GM18951 (cell line): ENCODE measurements around the gene CACNA2D2.

ENCODE experiments used
- POLR2A ChIP-seq: IDR thresholded peaks from 4 replicates; pipeline ENCODE4 v1.6.1; 2011; ENCODE audit warnings: mild to moderate bottlenecking; ENCODE audit not compliant: insufficient read length, insufficient read depth; ENCODE audit errors: extremely low read depth
- in situ Hi-C: fragments of 300-500 bp; cut with MboI; formaldehyde crosslinking; loops from one replicate; pipeline ENCODE4 v1.12.0; 2022; ENCODE audit warnings: low sequenced_read_pairs, mixed read lengths, inconsistent platforms; ENCODE audit not compliant: unreplicated experiment

CACNA2D2 gene

DNA sequence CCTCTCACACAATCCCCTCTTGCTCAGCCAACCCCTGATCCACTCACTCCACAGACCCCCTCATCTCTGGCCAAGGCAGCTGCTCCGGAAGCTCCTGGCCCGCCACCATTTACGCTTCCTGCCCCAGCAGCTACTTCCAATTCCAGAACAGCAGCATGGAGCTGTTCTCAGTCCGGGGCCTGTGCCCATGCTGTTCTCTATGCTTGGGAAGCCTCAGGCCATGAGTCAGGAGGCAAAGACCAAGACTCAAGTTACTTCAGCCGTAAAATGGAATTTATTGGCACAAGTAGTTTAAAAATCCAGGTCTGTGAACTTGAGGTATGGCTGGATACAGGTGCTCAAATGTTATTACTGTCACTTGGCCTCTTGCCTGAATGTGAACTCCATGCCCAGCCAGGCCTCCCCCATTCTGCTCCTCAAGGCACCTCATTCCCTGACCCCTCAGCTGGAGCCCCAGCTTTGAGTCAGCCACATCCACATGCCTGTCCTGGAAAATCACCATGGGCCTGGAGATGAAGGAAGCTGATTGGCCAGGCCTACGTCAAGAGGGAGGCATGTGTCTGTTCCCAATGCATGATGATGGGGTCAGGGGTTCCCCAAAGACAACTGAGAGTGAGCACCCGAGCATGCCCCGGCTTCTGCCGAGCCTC lies 31.4 kb upstream of the CACNA2D2 start:
- no peak for TF ChIP-seq POLR2A
- in situ Hi-C loops: no loop called here

DNA sequence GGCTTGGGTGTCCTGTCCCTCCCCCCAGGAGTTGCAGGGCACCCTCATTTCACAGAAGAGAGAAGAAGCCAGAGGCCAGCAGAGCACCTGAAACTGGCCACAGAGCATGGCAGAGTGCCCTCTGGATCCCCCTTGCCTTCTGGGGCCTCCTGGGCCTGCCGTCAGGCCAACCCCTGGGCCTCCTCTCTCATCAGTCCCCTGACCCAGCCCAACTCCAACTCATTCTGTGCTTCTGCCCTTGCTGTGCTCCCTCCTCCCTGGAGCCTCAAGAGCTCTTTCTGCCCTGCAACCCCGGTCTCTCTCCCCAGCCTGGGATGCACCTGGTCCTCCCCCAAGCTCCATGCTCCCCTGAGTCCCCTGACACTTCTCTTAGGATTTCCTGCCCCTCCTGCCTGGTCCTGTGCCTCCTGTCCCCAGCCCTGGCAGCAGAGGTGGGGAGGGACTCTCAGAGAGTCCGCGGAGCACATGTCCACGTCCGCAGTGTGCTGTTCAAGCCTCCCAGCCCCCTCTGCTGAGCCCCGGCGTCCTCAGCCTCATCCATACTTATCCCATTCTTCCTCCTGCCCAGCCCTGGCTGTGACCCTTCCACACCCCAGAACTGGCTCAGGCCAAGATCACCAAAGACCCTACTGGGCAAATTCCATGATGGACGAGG lies 30.5 kb upstream of the CACNA2D2 start:
- TF ChIP-seq POLR2A: no peak
- in situ Hi-C loops: no loop called here

DNA sequence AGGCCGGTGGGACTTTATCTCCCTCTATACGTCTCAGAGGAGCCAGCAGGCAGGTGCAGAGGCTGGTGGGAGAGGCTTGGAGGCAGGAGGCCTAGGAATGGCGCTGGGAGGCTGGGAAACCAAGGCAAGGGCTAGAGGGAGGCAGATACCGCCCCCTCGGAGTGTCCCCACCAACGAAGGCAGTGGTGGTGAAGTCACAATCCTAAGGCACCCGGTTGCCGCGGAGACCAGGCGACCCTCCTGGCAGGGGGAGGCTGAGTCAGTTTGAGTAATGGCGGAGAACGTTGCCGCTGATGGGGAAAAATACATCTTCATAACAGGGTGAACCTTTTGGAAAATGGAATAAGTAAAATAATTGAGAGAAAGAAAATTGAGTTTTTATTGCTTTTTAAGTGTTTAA lies 29.9 kb upstream of the CACNA2D2 start:
- TF ChIP-seq POLR2A: no peak

DNA sequence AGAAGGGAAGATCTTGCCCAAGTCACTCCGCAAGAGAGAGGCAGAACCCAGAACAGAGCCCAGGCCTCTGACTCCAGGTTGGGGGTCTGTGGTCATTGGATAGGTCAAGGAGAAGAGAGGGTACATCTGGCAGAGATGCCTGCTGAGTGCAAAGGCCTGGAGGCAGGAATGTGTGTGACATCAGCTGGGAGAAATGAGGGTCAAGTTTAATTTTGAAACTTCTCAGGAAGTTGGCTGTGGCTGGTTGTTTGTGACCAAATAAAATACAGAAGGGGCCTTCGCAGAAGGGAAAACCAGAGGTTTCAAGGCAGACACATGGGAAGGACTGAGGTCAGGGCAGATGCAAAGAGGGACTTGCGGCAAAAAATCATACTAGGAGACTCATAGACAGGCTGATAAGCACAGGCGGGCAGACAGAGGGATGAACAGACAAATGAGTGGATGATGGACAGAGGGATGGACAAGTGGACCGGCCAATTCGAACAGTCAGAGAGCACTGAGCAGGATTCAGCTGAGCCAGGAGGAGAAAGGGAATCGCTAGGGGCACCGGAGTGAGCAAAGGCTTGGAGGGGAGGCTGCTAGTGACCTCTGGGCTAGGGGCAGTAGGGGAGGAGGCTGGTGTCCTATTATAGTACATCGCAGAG lies 28.8 kb upstream of the CACNA2D2 start:
- TF ChIP-seq POLR2A: no peak
- in situ Hi-C loops: no loop called here

More for the DNA sequence above, 29.9 kb upstream of the CACNA2D2 start:
- in situ Hi-C loops: no loop called here

DNA sequence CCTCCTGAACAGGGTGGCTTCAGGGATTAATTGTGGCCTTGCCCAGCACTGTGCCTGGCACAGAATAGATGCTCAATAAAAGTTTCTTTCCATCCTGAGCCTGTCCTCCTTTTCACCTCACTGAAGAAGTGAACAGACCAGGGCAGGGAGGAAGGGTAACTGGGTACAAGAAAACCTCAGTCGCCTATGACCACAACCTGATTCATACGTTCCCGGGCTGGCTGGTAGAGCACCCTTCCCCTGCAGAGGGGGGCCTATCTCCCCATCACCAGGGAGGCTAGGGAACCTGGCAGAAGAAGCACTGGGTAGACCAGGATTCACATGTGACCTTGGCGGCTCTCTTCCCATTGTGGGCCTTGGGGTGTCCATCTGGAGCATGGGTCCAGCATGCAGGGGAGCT lies 27.8 kb upstream of the CACNA2D2 start:
- in situ Hi-C loops: no loop called here

DNA sequence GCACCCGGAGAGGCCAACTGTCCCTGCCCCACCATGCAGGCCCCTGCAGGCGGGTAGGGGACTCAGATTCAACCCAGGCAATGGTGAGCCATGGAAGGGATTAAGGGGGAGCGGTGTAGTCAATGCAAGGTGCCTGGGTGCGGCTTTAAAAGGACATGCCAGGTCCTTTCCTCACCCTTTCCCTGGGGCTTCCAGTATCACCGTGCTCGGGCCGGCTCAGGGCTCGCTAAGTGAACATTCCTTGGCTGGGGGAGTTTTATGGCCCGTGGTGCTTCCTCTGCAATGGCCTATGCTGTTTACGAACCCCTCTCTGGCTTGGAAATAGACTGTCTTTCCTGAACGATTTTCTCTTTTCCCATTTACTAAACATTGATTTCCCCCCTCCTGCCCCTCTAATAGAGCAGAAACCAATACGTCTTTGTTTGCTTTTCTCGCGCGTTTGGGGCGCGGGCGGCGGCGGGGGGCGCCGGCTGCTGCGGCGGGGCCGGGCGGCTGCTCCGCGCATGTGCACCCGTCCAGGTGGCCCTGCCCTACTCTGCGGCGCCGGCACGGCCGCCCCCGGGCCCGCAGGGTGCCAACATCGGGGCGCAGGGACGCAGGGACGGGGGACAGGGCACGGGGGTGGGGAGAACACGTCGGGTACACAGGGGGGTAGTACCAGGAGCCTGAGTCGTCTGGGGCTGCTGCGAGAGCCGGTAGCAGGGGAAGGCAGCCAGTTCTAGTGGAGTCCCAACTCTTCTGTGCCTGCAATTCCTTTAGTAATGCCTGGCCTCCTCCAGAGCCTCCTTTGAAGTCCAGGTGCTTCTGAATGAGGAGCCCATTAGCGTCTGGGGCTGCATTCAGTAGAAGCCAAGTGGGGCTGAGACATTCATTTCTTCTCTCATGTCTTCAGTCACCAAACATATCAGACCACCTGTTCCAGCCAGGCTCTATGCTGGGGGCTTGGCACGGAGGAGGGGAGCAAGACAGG lies 26.9 kb upstream of the CACNA2D2 start:
- TF ChIP-seq POLR2A: no peak

More for the DNA sequence above, 27.8 kb upstream of the CACNA2D2 start:
- TF ChIP-seq POLR2A: no peak

DNA sequence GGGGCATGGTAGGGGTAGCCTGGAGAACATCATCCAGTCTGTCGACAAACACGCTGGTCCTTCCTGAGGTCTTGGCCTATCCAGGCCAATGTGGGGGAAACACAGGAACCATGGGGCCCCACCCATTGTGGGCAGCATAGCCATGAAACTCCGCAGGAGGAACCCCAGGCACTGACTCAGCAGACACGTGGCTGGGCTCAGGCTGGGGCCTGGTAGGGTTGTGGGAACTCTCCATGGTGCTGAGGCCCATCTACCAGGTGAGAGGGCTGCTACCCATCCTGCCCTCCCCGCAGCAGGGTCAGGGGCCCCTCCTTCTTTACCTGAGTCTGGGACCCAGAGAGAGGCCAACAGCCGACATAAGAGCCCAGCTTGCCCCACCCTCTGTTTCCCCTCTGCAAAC lies 22.6 kb upstream of the CACNA2D2 start:
- TF ChIP-seq POLR2A: no peak
- in situ Hi-C loops: no loop called here

More for the DNA sequence above, 26.9 kb upstream of the CACNA2D2 start:
- in situ Hi-C loops: no loop called here

DNA sequence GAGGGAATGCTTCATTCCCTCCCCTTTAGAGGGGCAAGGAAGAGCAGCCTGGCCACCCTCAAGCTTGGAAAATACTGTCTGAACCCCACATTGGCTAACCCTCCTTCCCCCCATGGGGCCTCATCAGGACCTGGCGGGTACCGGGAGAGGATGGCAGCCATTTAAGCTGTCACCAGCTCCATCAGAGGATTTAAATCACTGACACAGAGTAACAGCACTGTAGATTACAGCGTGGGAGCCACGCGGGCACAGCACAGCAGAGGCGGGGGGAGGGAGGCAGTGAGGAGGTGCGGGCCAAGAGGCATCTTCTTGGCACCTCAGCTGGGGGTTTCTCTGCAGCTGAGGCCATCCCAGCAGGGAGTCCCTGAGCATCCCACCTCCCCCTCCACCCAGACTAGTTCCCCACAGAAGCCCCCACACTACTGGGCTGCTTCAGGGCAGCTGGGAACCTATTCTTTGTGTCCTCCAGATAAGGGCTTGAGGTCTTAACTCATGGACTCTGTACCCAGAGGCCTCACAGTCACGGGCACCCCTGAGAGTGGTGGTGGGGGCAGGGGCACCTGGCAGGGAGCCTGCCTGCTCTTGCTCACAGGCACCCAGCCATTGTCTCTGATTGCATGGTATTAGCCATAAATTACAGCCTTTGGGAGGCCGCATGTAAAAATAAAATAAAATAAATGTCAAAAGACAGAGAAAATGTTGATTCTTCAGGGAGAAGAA lies 21.9 kb upstream of the CACNA2D2 start:
- TF ChIP-seq POLR2A: no peak
- in situ Hi-C loops: no loop called here

DNA sequence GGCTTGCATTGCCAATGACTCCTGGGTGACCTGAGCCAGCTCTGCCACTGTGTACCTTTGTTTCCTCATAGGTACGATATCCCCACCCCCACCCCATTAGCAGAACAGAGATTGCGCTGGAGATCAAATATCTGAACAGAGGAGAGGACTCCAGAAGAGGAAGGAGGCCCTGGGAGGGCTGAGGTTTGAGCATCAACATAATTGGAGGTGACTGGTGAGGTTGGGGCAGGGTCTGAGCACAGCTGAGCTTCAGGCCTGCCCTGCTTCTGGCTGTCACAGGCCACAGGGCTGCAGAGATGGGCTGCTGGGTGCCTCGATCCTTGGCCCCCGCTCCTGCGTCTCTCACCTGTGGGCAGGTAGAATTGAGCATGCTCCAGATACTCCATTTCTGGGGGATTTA lies 21.3 kb upstream of the CACNA2D2 start:
- in situ Hi-C loops: no loop called here

DNA sequence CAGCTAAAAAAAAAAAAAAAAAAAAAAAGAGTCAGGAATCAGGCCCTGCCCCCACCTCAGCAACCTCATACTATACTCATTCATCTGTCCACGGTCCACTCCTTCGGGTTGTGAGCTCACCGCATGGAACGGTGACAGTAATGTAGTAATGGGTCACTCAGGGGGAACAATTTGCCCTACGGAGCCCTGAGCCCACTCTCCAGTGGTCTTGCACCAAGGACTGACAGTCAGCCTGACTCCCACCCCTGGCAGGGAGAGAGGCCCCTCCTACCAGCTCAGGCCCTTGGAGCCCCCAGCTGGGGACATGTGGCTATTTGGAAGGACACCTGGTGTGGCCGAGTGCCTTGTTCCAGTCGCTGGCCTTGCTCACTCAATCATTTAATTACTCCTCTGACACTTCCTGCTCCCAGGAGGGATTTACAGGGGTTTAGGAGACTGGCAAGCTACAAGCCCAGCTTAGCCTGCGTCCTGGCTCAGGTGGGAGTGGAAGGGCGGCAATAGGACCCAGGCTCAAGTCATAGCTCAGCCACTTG lies 19.9 kb upstream of the CACNA2D2 start:
- TF ChIP-seq POLR2A: no peak
- in situ Hi-C loops: no loop called here

More for the DNA sequence above, 21.3 kb upstream of the CACNA2D2 start:
- TF ChIP-seq POLR2A: no peak

DNA sequence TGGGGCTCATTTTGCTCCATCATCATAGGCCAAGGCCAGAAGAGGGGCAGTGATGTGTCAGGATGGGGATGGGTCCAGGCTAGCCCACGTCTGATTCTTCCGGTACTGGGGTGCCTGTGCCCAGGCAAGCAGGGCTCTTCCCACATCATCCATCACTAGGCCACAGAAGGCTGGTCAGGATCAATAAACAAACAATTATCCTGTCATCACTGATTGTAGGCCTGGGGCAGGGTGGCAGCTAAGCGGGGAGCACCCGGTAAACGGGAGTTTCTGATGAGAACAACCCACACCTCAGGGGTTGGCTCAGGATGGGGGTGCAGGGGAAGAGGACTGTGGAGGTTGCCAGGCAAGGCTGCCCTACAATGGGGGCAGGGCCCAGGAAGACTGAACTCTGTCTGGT lies 18.1 kb upstream of the CACNA2D2 start:
- in situ Hi-C loops: no loop called here
- TF ChIP-seq POLR2A: no peak

DNA sequence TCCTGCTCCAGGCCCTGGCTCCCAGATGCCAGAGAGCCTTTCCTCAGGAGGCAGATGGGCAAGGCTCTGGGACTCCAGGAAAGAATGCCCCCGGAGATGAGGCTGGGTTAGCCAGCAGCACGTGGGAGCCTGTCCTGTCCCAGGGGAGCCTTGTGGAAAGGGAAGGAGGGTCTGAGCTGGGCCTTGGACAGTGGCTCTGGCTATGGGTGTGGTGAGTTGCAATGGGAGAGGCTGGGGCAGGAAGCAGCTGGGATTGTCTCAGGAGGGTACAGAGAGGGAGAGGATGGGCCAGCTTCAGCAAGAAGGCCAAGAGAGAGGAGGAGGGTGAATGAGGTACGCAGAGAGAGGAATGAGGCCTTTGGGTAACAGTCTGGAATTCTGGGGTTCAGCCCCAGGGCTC lies 17.4 kb upstream of the CACNA2D2 start:
- in situ Hi-C loops: no loop called here
- no peak for TF ChIP-seq POLR2A

DNA sequence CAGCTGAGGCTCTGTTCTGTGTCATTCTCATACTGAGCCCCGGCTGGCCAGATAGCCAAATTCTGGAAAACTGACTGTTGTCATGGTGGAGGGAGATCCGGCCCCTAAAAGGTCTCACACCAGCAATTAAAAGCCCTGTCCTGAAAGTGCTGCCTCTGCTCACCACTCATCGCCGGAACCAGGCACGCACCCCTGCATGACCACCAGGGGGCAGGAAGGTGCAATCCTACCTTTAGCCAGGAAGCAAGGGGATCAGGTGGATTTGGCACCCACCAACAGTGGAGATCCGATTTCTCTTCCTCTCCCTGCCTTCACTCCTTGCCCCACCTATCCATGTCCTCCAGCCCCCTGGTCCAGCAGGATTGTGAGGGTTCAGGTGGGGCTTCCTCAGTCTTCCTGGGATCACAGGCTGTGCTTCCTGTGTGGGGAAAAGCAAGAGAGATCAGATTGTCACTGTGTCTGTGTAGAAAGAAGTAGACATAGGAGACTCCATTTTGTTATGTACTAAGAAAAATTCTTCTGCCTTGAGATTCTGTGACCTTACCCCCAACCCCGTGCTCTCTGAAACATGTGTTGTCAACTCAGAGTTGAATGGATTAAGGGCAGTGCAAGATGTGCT lies 16.1 kb upstream of the CACNA2D2 start:
- TF ChIP-seq POLR2A: no peak
- in situ Hi-C loops: no loop called here
